Endothelial cell of umbilical vein (primary cell): ENCODE measurements around the gene GSN. TPM values are rescaled to one million over a fixed set of nuclear protein-coding genes. Genes with fewer than 3 reads are reported as not detected.

ENCODE experiments used
- BruUV-seq: library from RNA; stranded (reverse); fragments of 400-500 nt; replicated peaks from 2 replicates; lab custom pipeline; 2021; lab: Mats Ljungman, UMichigan
- CTCF ChIA-PET: fragments of 300-600, 350-600 bp; sonication (Branson Sonifier 250); formaldehyde crosslinking; loops from one replicate; lab custom pipeline; 2021; ENCODE audit warnings: antibody characterized with exemption, inconsistent platforms; lab: Charles Lee
- POLR2A ChIA-PET: fragments of 300-600, 350-600 bp; sonication (Branson Sonifier 250); formaldehyde crosslinking; loops from one replicate; lab custom pipeline; 2021; ENCODE audit warnings: antibody characterized with exemption, inconsistent platforms; lab: Charles Lee
- DNase-seq: peaks from one replicate; pipeline ENCODE4 v3.0.0-alpha.2; 2011; ENCODE audit warnings: low read depth, low spot score
- FAIRE-seq: peaks from 2 replicates; lab custom pipeline; 2011; peaks lifted over from hg19 to GRCh38; lab: Jason Lieb, UNC
- H2AFZ ChIP-seq: 2 replicates; pipeline ENCODE4 v1.6.0; 2012; ENCODE audit warnings: low read depth, low read length, control low read depth, inconsistent platforms
- H3K27ac ChIP-seq: 2 replicates; pipeline ENCODE4 v1.5.1; 2011; ENCODE audit warnings: low read depth, mild to moderate bottlenecking, control low read depth, low read length, moderate library complexity; ENCODE audit not compliant: insufficient read depth
- H3K27me3 ChIP-seq, 2 experiments: 2 replicates each; pipeline versions ENCODE4 v1.6.0 to v1.6.1; 2011; ENCODE audit warnings: low read length in 2 of 2, mixed read lengths in 1 of 2; ENCODE audit not compliant: control insufficient read depth in 2 of 2, insufficient read depth in 2 of 2
- H3K36me3 ChIP-seq, 2 experiments: 2 replicates in 1 of 2; 3 replicates in 1 of 2; pipeline ENCODE4 v1.5.1; 2011; ENCODE audit warnings: low read length in 2 of 2, mild to moderate bottlenecking in 1 of 2, moderate library complexity in 1 of 2; ENCODE audit not compliant: control insufficient read depth in 2 of 2, insufficient read depth in 2 of 2; ENCODE audit errors: extremely low read depth in 1 of 2
- H3K4me1 ChIP-seq: 3 replicates; pipeline ENCODE4 v1.5.1; 2011; ENCODE audit warnings: mild to moderate bottlenecking, low read length; ENCODE audit not compliant: control insufficient read depth, insufficient read depth; ENCODE audit errors: extremely low read depth
- H3K4me2 ChIP-seq: 2 replicates; pipeline ENCODE4 v1.6.1; 2011; ENCODE audit warnings: low read length, control low read depth, mixed read lengths; ENCODE audit not compliant: insufficient read depth
- H3K4me3 ChIP-seq, 3 experiments: fragments of 200-600 bp in 1 of 3; sonication (generic), shearing (Covaris generic) in 1 of 3; replicated peaks in 1 of 3; 2 replicates each; pipeline ENCODE4 v1.5.1; 2011 to 2016; ENCODE audit warnings: control low read depth in 3 of 3, low read length in 3 of 3, mild to moderate bottlenecking in 2 of 3, inconsistent platforms in 1 of 3, low read depth in 1 of 3, moderate library complexity in 1 of 3; ENCODE audit not compliant: insufficient read depth in 1 of 3
- H3K79me2 ChIP-seq: 2 replicates; pipeline ENCODE4 v1.6.0; 2012; ENCODE audit warnings: low read length, inconsistent platforms; ENCODE audit not compliant: control insufficient read depth, insufficient read depth
- H3K9ac ChIP-seq: replicated peaks from 2 replicates; pipeline ENCODE3; 2011; ENCODE audit warnings: low read length, control low read depth; ENCODE audit not compliant: insufficient read depth; ENCODE audit errors: extremely low read depth
- H3K9me1 ChIP-seq: replicated peaks from 3 replicates; pipeline ENCODE4 v1.6.0; 2011; ENCODE audit warnings: mild to moderate bottlenecking, low read length; ENCODE audit not compliant: control insufficient read depth, insufficient read depth; ENCODE audit errors: extremely low read depth
- H3K9me3 ChIP-seq: replicated peaks from 2 replicates; pipeline ENCODE4 v1.5.1; 2012; ENCODE audit warnings: low read length, inconsistent platforms; ENCODE audit not compliant: control insufficient read depth, insufficient read depth
- H4K20me1 ChIP-seq: replicated peaks from 2 replicates; pipeline ENCODE3; 2011; ENCODE audit warnings: mild to moderate bottlenecking, low read length; ENCODE audit not compliant: control insufficient read depth, insufficient read depth; ENCODE audit errors: extremely low read depth
- EZH2 ChIP-seq: IDR thresholded peaks from 2 replicates; pipeline ENCODE4 v1.6.1; 2012; ENCODE audit warnings: borderline replicate concordance, low read depth, mild to moderate bottlenecking, moderate library complexity, low read length, inconsistent platforms; ENCODE audit not compliant: severe bottlenecking
- FOS ChIP-seq: IDR thresholded peaks from 2 replicates; pipeline ENCODE4 v1.6.1; 2011; ENCODE audit warnings: mild to moderate bottlenecking, low read length, moderate library complexity, borderline replicate concordance; ENCODE audit not compliant: insufficient read depth
- GATA2 ChIP-seq: IDR thresholded peaks from 2 replicates; pipeline ENCODE4 v1.7.0; 2011; ENCODE audit warnings: low read depth, mild to moderate bottlenecking, moderate library complexity, mixed read lengths, low read length; ENCODE audit not compliant: insufficient read length, insufficient read depth
- MYC ChIP-seq: IDR thresholded peaks from one replicate; pipeline ENCODE4 v1.6.1; 2011; ENCODE audit warnings: mild to moderate bottlenecking, low read depth, low read length
- POLR2A ChIP-seq: IDR thresholded peaks from 2 replicates; pipeline ENCODE4 v1.6.1; 2012; ENCODE audit warnings: low read depth, mild to moderate bottlenecking, control low read depth, low read length
- POLR2AphosphoS5 ChIP-seq: IDR thresholded peaks from 2 replicates; pipeline ENCODE4 v1.6.1; 2012; ENCODE audit warnings: low read depth, mild to moderate bottlenecking, control low read depth, low read length, moderate library complexity; ENCODE audit not compliant: insufficient read depth
- dilution Hi-C: fragments of 300-500 bp; cut with MboI; formaldehyde crosslinking; loops from one replicate; pipeline ENCODE4 v1.15.0; 2019; ENCODE audit warnings: low sequenced_read_pairs; ENCODE audit not compliant: extremely low pct_ligation_motif_present
- intact Hi-C: fragments of 100-400 bp; cut with micrococcal nuclease; formaldehyde crosslinking; loops from one replicate; pipeline ENCODE4 v1.10.0; 2022
- polyA plus RNA-seq, 4 experiments: library from polyadenylated mRNA; depleted of rRNA in 3 of 4; stranded (reverse) in 3 of 4; unstranded in 1 of 4; fragments of >200 nt; gene quantifications; 2 replicates each; pipeline versions ENCODE4 v1.2.1 to v1.2.3, GENCODE V29; 2011 to 2012; ENCODE audit warnings: missing spikeins in 1 of 4
- total RNA-seq: library from RNA; stranded (reverse); gene quantifications from 2 replicates; pipeline ENCODE4 v1.2.3, GENCODE V29; 2021
- TF ChIP-seq, protein P1 (sequence below): IDR thresholded peaks from 2 replicates; pipeline ENCODE4 v1.6.1; 2011; ENCODE audit not compliant: insufficient read depth, insufficient read length
- TF ChIP-seq, protein P2 (sequence below), 2 donors: IDR thresholded peaks; 1 replicate in 1 of 2; 2 replicates in 1 of 2; pipeline ENCODE4 v1.5.1; 2011; ENCODE audit warnings: low read length in 2 of 2, mild to moderate bottlenecking in 2 of 2, moderate library complexity in 2 of 2, control low read depth in 1 of 2, inconsistent platforms in 1 of 2, low read depth in 1 of 2; ENCODE audit not compliant: insufficient read depth in 1 of 2; ENCODE audit errors: extremely low read depth in 1 of 2

The GSN gene
- total and polyA plus RNA-seq, 2 donors (not counting 3 experiments of a cell fraction or from before 2014, with no cell fraction given): 130 to 232 TPM

DNA sequence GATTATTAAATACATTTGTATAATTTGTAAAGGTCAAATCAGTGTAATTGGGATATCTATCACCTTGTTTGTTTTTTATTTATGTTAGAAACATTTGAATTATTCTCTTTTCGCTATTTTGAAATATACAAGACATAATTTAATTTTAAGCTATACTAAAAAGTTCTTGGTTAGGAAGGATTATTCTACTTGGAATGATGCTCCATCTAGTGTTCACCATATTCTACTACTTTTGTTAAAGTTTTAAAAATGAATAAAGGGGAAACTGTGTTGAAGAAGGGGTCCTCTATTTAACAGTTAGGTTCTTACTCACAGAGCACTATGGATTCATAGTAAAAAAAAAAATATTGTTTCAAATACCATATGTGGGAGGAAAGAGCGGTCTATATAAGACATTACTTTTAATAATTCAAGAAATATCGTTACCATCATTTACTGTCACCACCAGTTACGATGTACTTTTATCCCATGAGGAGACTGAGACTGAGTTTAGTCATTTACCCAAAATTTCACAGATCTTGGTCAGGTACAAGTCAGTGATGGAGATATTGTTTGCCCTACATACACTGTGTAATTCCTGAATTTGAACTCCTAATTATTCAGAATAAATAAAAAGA lies 108.4 kb downstream of the GSN start:
- Histone ChIP-seq H3K9me1 (no peaks in the 10 kb centered on the region), H3K27ac (no peak overlapping the region), H3K9ac (no peak overlapping the region), H3K4me1 (no peaks in the 10 kb centered on the region), H3K79me2 (no peaks in the 10 kb centered on the region), H3K4me2 (no peak overlapping the region), H3K27me3 (no peaks in the 10 kb centered on the region), H4K20me1 (no peaks in the 10 kb centered on the region), H2AFZ (no peak overlapping the region), H3K36me3 (no peaks in the 10 kb centered on the region), H3K9me3 (no peaks in the 10 kb centered on the region), H3K4me3 (no peak overlapping the region)
- intact Hi-C loops: loop anchor here (1.0 kb wide), 3 partner anchors 24 to 163 kb away; no protein-coding TSS in a partner anchor
- FAIRE-seq (no peak), DNase-seq (peak; percentile 51)
- ChIA-PET CTCF (interaction anchor here (0.6 to 4.9 kb wide), 37 partner anchors 8 to 175 kb away, joined by 3 to 116 read pairs (median 8); partner anchors contain the start of gene RAB14), POLR2A (no interaction called here)
- BruUV-seq: no TSS peak
- dilution Hi-C loops: no loop called here
- TF ChIP-seq FOS: no peak
- TF ChIP-seq MYC: no peak
- TF ChIP-seq GATA2: no peak
- TF ChIP-seq, protein P1, sequence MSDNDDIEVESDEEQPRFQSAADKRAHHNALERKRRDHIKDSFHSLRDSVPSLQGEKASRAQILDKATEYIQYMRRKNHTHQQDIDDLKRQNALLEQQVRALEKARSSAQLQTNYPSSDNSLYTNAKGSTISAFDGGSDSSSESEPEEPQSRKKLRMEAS: no peak
- TF ChIP-seq POLR2AphosphoS5: no peak
- TF ChIP-seq, protein P2, sequence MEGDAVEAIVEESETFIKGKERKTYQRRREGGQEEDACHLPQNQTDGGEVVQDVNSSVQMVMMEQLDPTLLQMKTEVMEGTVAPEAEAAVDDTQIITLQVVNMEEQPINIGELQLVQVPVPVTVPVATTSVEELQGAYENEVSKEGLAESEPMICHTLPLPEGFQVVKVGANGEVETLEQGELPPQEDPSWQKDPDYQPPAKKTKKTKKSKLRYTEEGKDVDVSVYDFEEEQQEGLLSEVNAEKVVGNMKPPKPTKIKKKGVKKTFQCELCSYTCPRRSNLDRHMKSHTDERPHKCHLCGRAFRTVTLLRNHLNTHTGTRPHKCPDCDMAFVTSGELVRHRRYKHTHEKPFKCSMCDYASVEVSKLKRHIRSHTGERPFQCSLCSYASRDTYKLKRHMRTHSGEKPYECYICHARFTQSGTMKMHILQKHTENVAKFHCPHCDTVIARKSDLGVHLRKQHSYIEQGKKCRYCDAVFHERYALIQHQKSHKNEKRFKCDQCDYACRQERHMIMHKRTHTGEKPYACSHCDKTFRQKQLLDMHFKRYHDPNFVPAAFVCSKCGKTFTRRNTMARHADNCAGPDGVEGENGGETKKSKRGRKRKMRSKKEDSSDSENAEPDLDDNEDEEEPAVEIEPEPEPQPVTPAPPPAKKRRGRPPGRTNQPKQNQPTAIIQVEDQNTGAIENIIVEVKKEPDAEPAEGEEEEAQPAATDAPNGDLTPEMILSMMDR (IDR thresholded peaks at IDR 0.05; ENCODE audit: extremely low read depth in 1 of 2, insufficient read depth in 1 of 2, low read depth in 1 of 2, low read length in 2 of 2): peak in 1 of 2 donors; percentile 17
- TF ChIP-seq POLR2A: no peak
- TF ChIP-seq EZH2: no peak
